H1 (cell line): ENCODE results near the gene CDC42BPB. TPM values are rescaled to one million over a fixed set of nuclear protein-coding genes. Genes with fewer than 3 reads are reported as not detected.

Experiments
- CTCF ChIA-PET: fragments of 300-600 bp; sonication (Branson Sonifier 250); formaldehyde crosslinking; loops from one replicate; lab custom pipeline; 2021; ENCODE audit not compliant: partially characterized antibody; lab: Charles Lee
- POLR2A ChIA-PET: fragments of 300-600 bp; sonication (Branson Sonifier 250); formaldehyde crosslinking; loops from one replicate; lab custom pipeline; 2021; ENCODE audit warnings: inconsistent platforms; ENCODE audit not compliant: partially characterized antibody; lab: Charles Lee
- DNase-seq, 2 experiments: peaks; one replicate each; pipeline versions ENCODE4 v3.0.0 to v3.0.0-alpha.2; 2010 to 2022; ENCODE audit warnings: low spot score in 2 of 2, low read depth in 1 of 2, mixed read lengths in 1 of 2
- FAIRE-seq: peaks from 2 replicates; lab custom pipeline; 2011; peaks lifted over from hg19 to GRCh38; lab: Jason Lieb, UNC
- H2AFZ ChIP-seq: 2 replicates; pipeline ENCODE4 v1.8.1; 2012; ENCODE audit warnings: low read length, inconsistent platforms
- H2AK5ac ChIP-seq: 2 replicates; pipeline ENCODE4 v1.6.1; 2013; ENCODE audit warnings: low read depth, low read length
- H2BK120ac ChIP-seq: replicated peaks from 2 replicates; pipeline ENCODE3; 2013; ENCODE audit warnings: low read depth, low read length, inconsistent platforms
- H2BK12ac ChIP-seq: 2 replicates; pipeline ENCODE4 v1.6.1; 2013; ENCODE audit warnings: low read depth, low read length
- H2BK15ac ChIP-seq: 2 replicates; pipeline ENCODE4 v1.6.1; 2013; ENCODE audit warnings: low read length
- H2BK20ac ChIP-seq: 2 replicates; pipeline ENCODE4 v1.6.1; 2013; ENCODE audit warnings: low read length
- H2BK5ac ChIP-seq: 2 replicates; pipeline ENCODE4 v1.6.1; 2013; ENCODE audit warnings: low read depth, low read length
- H3K14ac ChIP-seq: 2 replicates; pipeline ENCODE4 v1.6.1; 2013; ENCODE audit warnings: inconsistent platforms; ENCODE audit not compliant: insufficient read length
- H3K18ac ChIP-seq: 2 replicates; pipeline ENCODE4 v1.6.1; 2013; ENCODE audit warnings: low read length; ENCODE audit errors: extremely low read depth
- H3K23ac ChIP-seq: 2 replicates; pipeline ENCODE4 v1.6.1; 2013; ENCODE audit warnings: inconsistent platforms; ENCODE audit not compliant: insufficient read length
- H3K23me2 ChIP-seq: 2 replicates; pipeline ENCODE4 v1.6.1; 2013; ENCODE audit warnings: low read depth, low read length
- H3K27ac ChIP-seq: 2 replicates; pipeline ENCODE4 v1.6.1; 2011; ENCODE audit warnings: low read depth, low read length, inconsistent platforms
- H3K27me3 ChIP-seq, 4 experiments: replicated peaks in 1 of 4; 1 replicate in 1 of 4; 2 replicates in 3 of 4; pipeline versions ENCODE4 v1.6.1 to v1.8.1; 2011 to 2013; ENCODE audit warnings: low read length in 3 of 4, mild to moderate bottlenecking in 3 of 4, inconsistent platforms in 2 of 4, mixed read lengths in 2 of 4, moderate library complexity in 1 of 4; ENCODE audit not compliant: control insufficient read depth in 3 of 4, insufficient read depth in 3 of 4; ENCODE audit errors: extremely low read depth in 1 of 4
- H3K36me3 ChIP-seq, 4 experiments: 2 replicates each; pipeline versions ENCODE4 v1.6.1 to v1.8.1; 2011 to 2013; ENCODE audit warnings: mild to moderate bottlenecking in 4 of 4, low read length in 3 of 4, moderate library complexity in 2 of 4, control low read depth in 1 of 4, inconsistent platforms in 1 of 4; ENCODE audit not compliant: insufficient read depth in 4 of 4, control insufficient read depth in 2 of 4
- H3K4ac ChIP-seq: replicated peaks from 2 replicates; pipeline ENCODE3; 2013; ENCODE audit warnings: low read length, low read depth, mixed read lengths, inconsistent platforms; ENCODE audit not compliant: insufficient read length
- H3K4me1 ChIP-seq, 4 experiments: replicated peaks in 1 of 4; 1 replicate in 1 of 4; 2 replicates in 3 of 4; pipeline versions ENCODE4 v1.6.1 to v1.8.1; 2011 to 2013; ENCODE audit warnings: low read length in 3 of 4, inconsistent platforms in 2 of 4, mixed read lengths in 1 of 4; ENCODE audit not compliant: insufficient read depth in 4 of 4, control insufficient read depth in 3 of 4
- H3K4me2 ChIP-seq, 2 experiments: 2 replicates each; pipeline versions ENCODE4 v1.6.1 to v1.8.1; 2011 to 2013; ENCODE audit warnings: low read depth in 2 of 2, low read length in 2 of 2, control low read depth in 1 of 2, inconsistent platforms in 1 of 2, mild to moderate bottlenecking in 1 of 2; ENCODE audit not compliant: insufficient read depth in 1 of 2
- H3K4me3 ChIP-seq, 4 experiments: fragments of 200-600, 300-600 bp in 1 of 4; sonication (generic), shearing (Covaris generic), sonication (Bioruptor Twin) in 1 of 4; 2 replicates each; pipeline versions ENCODE4 v1.5.1 to v1.8.1; 2011 to 2016; ENCODE audit warnings: low read length in 4 of 4, low read depth in 3 of 4, control low read depth in 2 of 4, inconsistent platforms in 2 of 4, mild to moderate bottlenecking in 2 of 4, mixed read lengths in 1 of 4, moderate library complexity in 1 of 4; ENCODE audit not compliant: insufficient read depth in 2 of 4; ENCODE audit errors: extremely low read depth in 1 of 4
- H3K56ac ChIP-seq: replicated peaks from 2 replicates; pipeline ENCODE3; 2013; ENCODE audit warnings: low read depth, mild to moderate bottlenecking, mixed read lengths, low read length, inconsistent platforms; ENCODE audit not compliant: insufficient read length
- H3K79me1 ChIP-seq: 2 replicates; pipeline ENCODE4 v1.6.1; 2013; ENCODE audit warnings: low read depth, low read length, control low read depth
- H3K79me2 ChIP-seq, 2 experiments: 2 replicates each; pipeline versions ENCODE4 v1.6.1 to v1.8.1; 2012 to 2013; ENCODE audit warnings: low read length in 2 of 2, mild to moderate bottlenecking in 2 of 2, inconsistent platforms in 1 of 2; ENCODE audit not compliant: insufficient read depth in 2 of 2, control insufficient read depth in 1 of 2
- H3K9ac ChIP-seq, 4 experiments: replicated peaks in 1 of 4; 1 replicate in 1 of 4; 2 replicates in 3 of 4; pipeline versions ENCODE4 v1.6.1 to v1.8.1; 2011 to 2013; ENCODE audit warnings: low read depth in 3 of 4, low read length in 3 of 4, control low read depth in 2 of 4, mild to moderate bottlenecking in 2 of 4, moderate library complexity in 2 of 4, inconsistent platforms in 1 of 4; ENCODE audit errors: extremely low read depth in 1 of 4
- H3K9me3 ChIP-seq, 2 experiments: 2 replicates each; pipeline versions ENCODE4 v1.6.1 to v1.8.1; 2012 to 2013; ENCODE audit warnings: mild to moderate bottlenecking in 2 of 2, moderate library complexity in 2 of 2, control low read depth in 1 of 2, inconsistent platforms in 1 of 2, low read depth in 1 of 2, low read length in 1 of 2, mixed read lengths in 1 of 2; ENCODE audit not compliant: insufficient read depth in 2 of 2
- H4K20me1 ChIP-seq, 2 experiments: replicated peaks in 1 of 2; 2 replicates each; pipeline versions ENCODE3 to v1.8.1; 2011 to 2013; ENCODE audit warnings: inconsistent platforms in 2 of 2, low read length in 2 of 2, mild to moderate bottlenecking in 1 of 2; ENCODE audit not compliant: insufficient read depth in 2 of 2, control insufficient read depth in 1 of 2
- H4K5ac ChIP-seq: 2 replicates; pipeline ENCODE4 v1.6.1; 2013; ENCODE audit warnings: low read length, low read depth, mixed read lengths, inconsistent platforms; ENCODE audit not compliant: insufficient read length
- H4K8ac ChIP-seq: 2 replicates; pipeline ENCODE4 v1.8.0; 2013; ENCODE audit warnings: mild to moderate bottlenecking, moderate library complexity, low read length, inconsistent platforms; ENCODE audit not compliant: insufficient read depth; ENCODE audit errors: extremely low read depth
- H4K91ac ChIP-seq: replicated peaks from 2 replicates; pipeline ENCODE3; 2013; ENCODE audit warnings: low read length, mixed read lengths, inconsistent platforms; ENCODE audit not compliant: insufficient read length
- ATF2 ChIP-seq: IDR thresholded peaks from 2 replicates; pipeline ENCODE4 v1.6.1; 2012; ENCODE audit warnings: low read length, inconsistent platforms
- BACH1 ChIP-seq: IDR thresholded peaks from 2 replicates; pipeline ENCODE4 v1.6.1; 2012; ENCODE audit warnings: low read length, improper control_type of control experiment
- CEBPB ChIP-seq: IDR thresholded peaks from 2 replicates; pipeline ENCODE4 v1.6.1; 2012; ENCODE audit warnings: low read depth, low read length
- CHD1 ChIP-seq: IDR thresholded peaks from 2 replicates; pipeline ENCODE4 v1.6.1; 2012; ENCODE audit warnings: low read depth, low read length, improper control_type of control experiment
- CTBP2 ChIP-seq: IDR thresholded peaks from 2 replicates; pipeline ENCODE4 v1.7.0; 2011; ENCODE audit warnings: borderline replicate concordance, mild to moderate bottlenecking, moderate library complexity, mixed read lengths, low read length; ENCODE audit not compliant: insufficient read depth, insufficient read length
- EP300 ChIP-seq, 2 experiments: IDR thresholded peaks; 1 replicate in 1 of 2; 2 replicates in 1 of 2; pipeline ENCODE4 v1.6.1; 2011 to 2012; ENCODE audit warnings: low read depth in 2 of 2, low read length in 2 of 2, mild to moderate bottlenecking in 2 of 2, borderline replicate concordance in 1 of 2, inconsistent platforms in 1 of 2, moderate library complexity in 1 of 2
- GABPA ChIP-seq: IDR thresholded peaks from 2 replicates; pipeline ENCODE4 v1.6.1; 2011; ENCODE audit warnings: mild to moderate bottlenecking, low read length, moderate library complexity, borderline replicate concordance; ENCODE audit not compliant: insufficient read depth
- GTF2F1 ChIP-seq: IDR thresholded peaks from 2 replicates; pipeline ENCODE4 v1.6.1; 2012; ENCODE audit warnings: low read depth, low read length, improper control_type of control experiment, borderline replicate concordance
- KDM1A ChIP-seq: fragments of 200-600, 300-600 bp; sonication (generic); IDR thresholded peaks from 2 replicates; pipeline ENCODE4 v1.7.1; 2016; ENCODE audit warnings: mild to moderate bottlenecking, low read length, borderline replicate concordance
- TAF7 ChIP-seq: optimal IDR thresholded peaks from 2 replicates; pipeline ENCODE3; 2011; ENCODE audit warnings: low read depth, mild to moderate bottlenecking, inconsistent platforms, low read length, moderate library complexity, borderline replicate concordance
- ZNF274 ChIP-seq: IDR thresholded peaks from 2 replicates; pipeline ENCODE4 v1.7.0; 2012; ENCODE audit warnings: low read length, borderline replicate concordance; ENCODE audit errors: extremely low read depth
- WGBS, 2 experiments: shearing (Covaris generic) in 1 of 2; methylation state at CpG; one replicate each; pipeline versions ENCODE4 v1.1.6 to v1.1.7; 2013 to 2015; ENCODE audit warnings: low lambda C conversion rate in 2 of 2, mixed read lengths in 2 of 2, inconsistent platforms in 1 of 2, low coverage in 1 of 2, missing lambda C conversion rate in 1 of 2; ENCODE audit not compliant: insufficient replicate concordance in 2 of 2, insufficient coverage in 1 of 2, insufficient read length in 1 of 2; ENCODE audit errors: extremely low coverage in 1 of 2, missing lambda C conversion rate in 1 of 2; 5-methylcytosine and 5-hydroxymethylcytosine counted together
- polyA plus RNA-seq, 7 experiments: library from polyadenylated mRNA; depleted of rRNA in 3 of 7; stranded (reverse) in 5 of 7; unstranded in 2 of 7; fragments of >200 nt in 5 of 7; fragments of 200-250 nt in 2 of 7; gene quantifications; 1 replicate in 5 of 7; 2 replicates in 1 of 7; 4 replicates in 1 of 7; pipeline versions ENCODE4 v1.2.1 to v1.2.3, GENCODE V29; 2011 to 2013; ENCODE audit warnings: missing spikeins in 2 of 7, mixed read lengths in 2 of 7
- total RNA-seq: library from RNA; stranded (reverse); fragmentation: NEBNext Ultra II Directional; extraction: Animal tissue kit (Norgen Biotek cat#: 25700); gene quantifications from 2 replicates; pipeline ENCODE4 v1.2.1, GENCODE V29; 2021

The CDC42BPB gene
- total and polyA plus RNA-seq, 2 of the 8 experiments (the other 6 are each of a cell fraction or from before 2014, with no cell fraction given), result 51.2 to 88.2 TPM

- peak overlapping the region; percentile 60 to 94 (median 68); a peak in 6 of 7 replicates for H3K9ac ChIP-seq
- H3K18ac ChIP-seq, result peak overlapping the region; percentile 76; the same call in 1 of the 2 replicates
- no peak for FAIRE-seq
- H3K79me1 ChIP-seq, result peaks cover 2% of the 10 kb centered on the region; the same call in 1 of the 2 replicates
- no peak for DNase-seq
- H3K23me2 ChIP-seq, result peaks cover 12% of the 10 kb centered on the region
- no peak overlapping the region for H3K14ac ChIP-seq
- H2AFZ ChIP-seq, result no peak overlapping the region
- H4K5ac ChIP-seq, result peak overlapping the region; percentile 39
- H3K9me3 ChIP-seq, result no peaks in the 10 kb centered on the region
- whole genome bisulfite sequencing, 2 experiments, result no CpG with 5 or more reads among the region's 53 CpGs
- H3K27ac ChIP-seq, result no peak overlapping the region; the same call in 1 of the 2 replicates
- no peak overlapping the region for H2BK120ac ChIP-seq
- peaks cover 0 to 7% (median 0%) of the 10 kb centered on the region in 4 experiments; a peak in 5 of 7 replicates for H3K4me1 ChIP-seq
- peaks cover 11 to 13% of the 10 kb centered on the region in 2 experiments for H4K20me1 ChIP-seq
- H3K56ac ChIP-seq, result peak overlapping the region; percentile 25
- H4K8ac ChIP-seq, result no peak overlapping the region; the same call in 1 of the 2 replicates
- peak overlapping the region; percentile 80 to 81 for H3K4me2 ChIP-seq
- peak overlapping the region; percentile 83; the same call in 1 of the 2 replicates for H2BK5ac ChIP-seq
- POLR2A ChIA-PET, result interaction anchor here (1.1 to 1.6 kb wide), 4 partner anchors 16 to 464 kb away, joined by 3 to 4 read pairs (median 4); no protein-coding TSS in a partner anchor
- H3K36me3 ChIP-seq, result no peaks in the 10 kb centered on the region
- H3K4me3 ChIP-seq, result peak overlapping the region; percentile 77 to 88 (median 79)
- H3K23ac ChIP-seq, result no peak overlapping the region
- no peak overlapping the region; the same call in 1 of the 2 replicates for H2BK12ac ChIP-seq
- no peak overlapping the region for H2BK20ac ChIP-seq
- peak overlapping the region; percentile 97 for H3K4ac ChIP-seq
- peak overlapping the region; percentile 49 for H4K91ac ChIP-seq
- CTCF ChIA-PET, result interaction anchor here (1.1 to 1.9 kb wide), 3 partner anchors 11 to 54 kb away, joined by 3 to 5 read pairs (median 4); no protein-coding TSS in a partner anchor
- H2BK15ac ChIP-seq, result 0 out of 2 replicates have a peak overlapping the region, but pooled peaks have one; percentile 78
- peaks cover 16 to 40% of the 10 kb centered on the region in 2 experiments for H3K79me2 ChIP-seq
- no peaks in the 10 kb centered on the region for H3K27me3 ChIP-seq
- H2AK5ac ChIP-seq, result no peak overlapping the region
- TF ChIP-seq ATF2 (no peak), TAF7 (no peak), CTBP2 (no peak), ZNF274 (no peak), CEBPB (no peak), GTF2F1 (no peak), CHD1 (no peak), KDM1A (no peak), EP300 (IDR thresholded peaks at IDR 0.05; ENCODE audit: borderline replicate concordance in 1 of 2, low read depth in 2 of 2, low read length in 2 of 2) (no peak), GABPA (no peak), BACH1 (no peak)
Observed at GRCh38 chr14:103057028-103057371, 349 bp downstream of the CDC42BPB start.
